B cell (primary cell): ENCODE data around the gene CCDC13. TPM values are rescaled to one million over a fixed set of nuclear protein-coding genes. Genes with fewer than 3 reads are reported as not detected.

Experiments
- ATAC-seq: fragments of 200-7000 bp; cut with Tn5 transposase; one replicate; pipeline ENCODE4 v1.10.0; 2021; ENCODE audit warnings: low read depth, mild to moderate bottlenecking, moderate number of reproducible peaks, moderate library complexity
- CTCF ChIA-PET: fragments of 350-600 bp; sonication (Branson Sonifier 250); formaldehyde crosslinking; loops from one replicate; lab custom pipeline; 2021; ENCODE audit warnings: antibody characterized with exemption, inconsistent platforms; lab: Charles Lee
- POLR2A ChIA-PET: fragments of 350-600 bp; sonication (Branson Sonifier 250); formaldehyde crosslinking; loops from one replicate; lab custom pipeline; 2021; ENCODE audit warnings: antibody characterized with exemption; lab: Charles Lee
- DNase-seq: peaks from one replicate; pipeline ENCODE4 v3.0.0; 2013
- H2AFZ ChIP-seq: 2 replicates; pipeline ENCODE4 v1.6.1; 2012; ENCODE audit warnings: mild to moderate bottlenecking, low read depth, low read length; ENCODE audit not compliant: insufficient read depth, poor library complexity, severe bottlenecking
- H3K27ac ChIP-seq, 2 donors: 1 replicate in 1 of 2; 2 replicates in 1 of 2; pipeline ENCODE4 v1.5.1; 2012 to 2013; ENCODE audit warnings: low read length in 2 of 2, mild to moderate bottlenecking in 2 of 2, moderate library complexity in 1 of 2
- H3K27me3 ChIP-seq, 4 experiments: fragments of 200-600 bp in 1 of 4; sonication (generic) in 1 of 4; replicated peaks in 1 of 4; 1 replicate in 2 of 4; 2 replicates in 2 of 4; pipeline versions ENCODE4 v1.6.1 to v1.7.0; 2013 to 2016; ENCODE audit warnings: low read length in 3 of 4, mild to moderate bottlenecking in 2 of 4, mixed read lengths in 1 of 4, moderate library complexity in 1 of 4; ENCODE audit not compliant: insufficient read depth in 4 of 4, control insufficient read depth in 3 of 4; ENCODE audit errors: control extremely low read depth in 1 of 4
- H3K36me3 ChIP-seq, 2 experiments: replicated peaks in 1 of 2; 1 replicate in 1 of 2; 2 replicates in 1 of 2; pipeline versions ENCODE4 v1.6.1 to v1.7.1; 2013; ENCODE audit warnings: low read length in 1 of 2; ENCODE audit not compliant: insufficient read depth in 2 of 2, control insufficient read depth in 1 of 2; ENCODE audit errors: control extremely low read depth in 1 of 2, extremely low read depth in 1 of 2
- H3K4me1 ChIP-seq, 2 donors: fragments of 200-600 bp in 1 of 2; sonication (generic) in 1 of 2; 1 replicate in 1 of 2; 2 replicates in 1 of 2; pipeline versions ENCODE4 v1.5.1 to v1.6.1; 2013 to 2017; ENCODE audit warnings: low read length in 2 of 2; ENCODE audit not compliant: control insufficient read depth in 2 of 2, insufficient read depth in 2 of 2
- H3K4me2 ChIP-seq: replicated peaks from 2 replicates; pipeline ENCODE3; 2012; ENCODE audit warnings: mild to moderate bottlenecking, low read depth, low read length; ENCODE audit not compliant: poor library complexity, severe bottlenecking
- H3K4me3 ChIP-seq, 5 experiments: fragments of 200-600 bp in 1 of 5; sonication (generic) in 1 of 5; 1 replicate in 3 of 5; 2 replicates in 2 of 5; pipeline versions ENCODE4 v1.5.1 to v1.7.0; 2011 to 2016; ENCODE audit warnings: low read length in 4 of 5, mild to moderate bottlenecking in 4 of 5, low read depth in 2 of 5, control low read depth in 1 of 5, moderate library complexity in 1 of 5; ENCODE audit not compliant: insufficient read depth in 1 of 5; ENCODE audit errors: control extremely low read depth in 1 of 5, extremely low read depth in 1 of 5
- H3K79me2 ChIP-seq: fragments of 200-600 bp; sonication (generic); one replicate; pipeline ENCODE4 v1.6.0; 2016; ENCODE audit warnings: low read length; ENCODE audit not compliant: control insufficient read depth, insufficient read depth
- H3K9ac ChIP-seq: fragments of 200-600 bp; sonication (generic); 2 replicates; pipeline ENCODE4 v1.6.1; 2017; ENCODE audit warnings: mild to moderate bottlenecking, low read length, moderate library complexity
- H3K9me3 ChIP-seq, 3 donors: one replicate each; pipeline versions ENCODE4 v1.6.1 to v1.7.1; 2013; ENCODE audit warnings: low read length in 2 of 3; ENCODE audit not compliant: control insufficient read depth in 2 of 3, insufficient read depth in 1 of 3; ENCODE audit errors: control extremely low read depth in 1 of 3
- H4K20me1 ChIP-seq: 2 replicates; pipeline ENCODE4 v1.6.0; 2012; ENCODE audit warnings: mild to moderate bottlenecking, low read length; ENCODE audit not compliant: insufficient read depth, control insufficient read depth, poor library complexity, severe bottlenecking
- H3K27ac Mint-ChIP-seq: one replicate; pipeline ENCODE4 v1.8.0; 2021; ENCODE audit warnings: mixed read lengths
- H3K27me3 Mint-ChIP-seq: one replicate; pipeline ENCODE4 v1.8.0; 2021; ENCODE audit warnings: mixed read lengths
- H3K4me1 Mint-ChIP-seq: one replicate; pipeline ENCODE4 v1.8.0; 2021; ENCODE audit warnings: mixed read lengths
- H3K4me3 Mint-ChIP-seq: one replicate; pipeline ENCODE4 v1.8.0; 2021; ENCODE audit warnings: mixed read lengths
- H3K9me3 Mint-ChIP-seq: one replicate; pipeline ENCODE4 v1.8.0; 2022; ENCODE audit warnings: mixed read lengths; ENCODE audit not compliant: insufficient read depth
- EZH2 ChIP-seq: IDR thresholded peaks from 2 replicates; pipeline ENCODE4 v1.6.1; 2012; ENCODE audit warnings: borderline replicate concordance, low read depth, mild to moderate bottlenecking, moderate library complexity, low read length; ENCODE audit not compliant: insufficient read depth, poor library complexity, severe bottlenecking
- WGBS: methylation state at CpG from one replicate; pipeline ENCODE4 v1.1.5; 2013; ENCODE audit warnings: missing lambda C conversion rate; ENCODE audit not compliant: insufficient coverage; 5-methylcytosine and 5-hydroxymethylcytosine counted together
- intact Hi-C: fragments of 100-400 bp; cut with micrococcal nuclease; formaldehyde crosslinking; loops from one replicate; pipeline ENCODE4 v1.10.0; 2022
- polyA plus RNA-seq: library from polyadenylated mRNA; depleted of rRNA; stranded (reverse); fragments of >200 nt; gene quantifications from 2 replicates; pipeline ENCODE4 v1.2.3, GENCODE V29; 2012
- total RNA-seq, 2 donors: library from RNA; stranded (reverse); fragments of 120-200 nt in 1 of 2; gene quantifications; 1 replicate in 1 of 2; 2 replicates in 1 of 2; pipeline versions ENCODE4 v1.2.3 to v1.2.4, GENCODE V29; 2013 to 2022
- TF ChIP-seq, protein P1 (sequence below): fragments of 200-600 bp; IDR thresholded peaks from one replicate; pipeline ENCODE4 v1.8.0; 2022; ENCODE audit warnings: antibody characterized with exemption, mild to moderate bottlenecking

Gene CCDC13
- total and polyA plus RNA-seq, 2 donors (not counting 1 experiment from before 2014, with no cell fraction given) = 1.5 to 1.9 TPM

- H3K27ac Mint-ChIP-seq = no peak within 1 kb of the TSS
- Histone ChIP-seq H2AFZ (no peak within 1 kb of the TSS), H3K27me3 (peaks cover 0 to 2% (median 0%) of the 10 kb centered on the region in 4 experiments), H4K20me1 (no peaks in the 10 kb centered on the region), H3K79me2 (peaks cover under 1% of the 10 kb centered on the region), H3K36me3 (no peaks in the 10 kb centered on the region), H3K9me3 (no peaks in the 10 kb centered on the region), H3K4me3 (no peak within 1 kb of the TSS), H3K4me2 (no peak within 1 kb of the TSS), H3K4me1 (peaks cover 7 to 12% of the 10 kb centered on the region in 2 donors), H3K9ac (no peak within 1 kb of the TSS), H3K27ac (no peak within 1 kb of the TSS)
- no peak within 1 kb of the TSS for H3K4me3 Mint-ChIP-seq
- TF ChIP-seq EZH2 = no peak
- TF ChIP-seq, protein P1, sequence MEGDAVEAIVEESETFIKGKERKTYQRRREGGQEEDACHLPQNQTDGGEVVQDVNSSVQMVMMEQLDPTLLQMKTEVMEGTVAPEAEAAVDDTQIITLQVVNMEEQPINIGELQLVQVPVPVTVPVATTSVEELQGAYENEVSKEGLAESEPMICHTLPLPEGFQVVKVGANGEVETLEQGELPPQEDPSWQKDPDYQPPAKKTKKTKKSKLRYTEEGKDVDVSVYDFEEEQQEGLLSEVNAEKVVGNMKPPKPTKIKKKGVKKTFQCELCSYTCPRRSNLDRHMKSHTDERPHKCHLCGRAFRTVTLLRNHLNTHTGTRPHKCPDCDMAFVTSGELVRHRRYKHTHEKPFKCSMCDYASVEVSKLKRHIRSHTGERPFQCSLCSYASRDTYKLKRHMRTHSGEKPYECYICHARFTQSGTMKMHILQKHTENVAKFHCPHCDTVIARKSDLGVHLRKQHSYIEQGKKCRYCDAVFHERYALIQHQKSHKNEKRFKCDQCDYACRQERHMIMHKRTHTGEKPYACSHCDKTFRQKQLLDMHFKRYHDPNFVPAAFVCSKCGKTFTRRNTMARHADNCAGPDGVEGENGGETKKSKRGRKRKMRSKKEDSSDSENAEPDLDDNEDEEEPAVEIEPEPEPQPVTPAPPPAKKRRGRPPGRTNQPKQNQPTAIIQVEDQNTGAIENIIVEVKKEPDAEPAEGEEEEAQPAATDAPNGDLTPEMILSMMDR = no peak
- WGBS = 98% methylated on average over 4 of the region's 5 CpGs
- H3K27me3 Mint-ChIP-seq = peaks cover 20% of the 10 kb centered on the region
- no peaks in the 10 kb centered on the region for H3K9me3 Mint-ChIP-seq
- POLR2A ChIA-PET = interaction anchor here (0.6 kb wide), 1 partner anchor 12 kb away, joined by 3 read pairs; no protein-coding TSS in a partner anchor
- DNase-seq = no peak
- ATAC-seq = no peak
- CTCF ChIA-PET = no interaction called here
- intact Hi-C loops = no loop called here
- peaks cover 18% of the 10 kb centered on the region for H3K4me1 Mint-ChIP-seq
Observed at GRCh38 chr3:42809202-42809601, 36.1 kb upstream of the CCDC13 start, which contains the start of gene ACKR2. ACKR2 (plus strand) TSS chr3:42809445; CDS start chr3:42864503, 55,058 bp downstream.

DNA sequence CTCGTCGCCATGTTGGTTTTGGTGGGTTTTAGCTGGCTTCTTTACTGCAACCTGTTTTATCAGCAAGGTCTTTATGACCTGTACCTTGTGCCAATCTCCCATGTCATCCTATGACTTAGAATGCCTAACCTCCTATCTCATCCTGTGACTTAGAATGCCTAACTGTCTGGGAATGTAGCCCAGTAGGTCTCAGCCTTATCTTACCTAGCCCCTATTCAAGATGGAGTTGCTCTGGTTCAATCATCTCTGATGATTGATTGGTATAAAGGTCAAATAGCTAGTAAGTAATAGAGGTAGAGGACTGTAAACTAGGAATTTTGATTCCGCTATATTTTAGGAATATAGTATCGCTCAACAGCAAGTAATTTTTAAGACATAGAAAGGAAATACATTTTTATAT is 34.9 kb upstream of the CCDC13 start:
- H3K79me2 ChIP-seq = peaks cover 13% of the 10 kb centered on the region
- no peaks in the 10 kb centered on the region for H3K36me3 ChIP-seq
- DNase-seq (no peak), ATAC-seq (no peak)
- intact Hi-C loops = no loop called here
- H3K27ac Mint-ChIP-seq = no peak overlapping the region
- no peak overlapping the region for H3K27ac ChIP-seq
- peaks cover 0 to 2% (median 0%) of the 10 kb centered on the region in 4 experiments for H3K27me3 ChIP-seq
- POLR2A ChIA-PET = no interaction called here
- peaks cover 20% of the 10 kb centered on the region for H3K27me3 Mint-ChIP-seq
- H3K4me3 Mint-ChIP-seq = no peak overlapping the region
- no peak for TF ChIP-seq EZH2
- TF ChIP-seq, protein P1 = no peak
- H3K9ac ChIP-seq = no peak overlapping the region
- H3K4me3 ChIP-seq = no peak overlapping the region
- CTCF ChIA-PET = no interaction called here
- H3K4me2 ChIP-seq = no peak overlapping the region
- no CpG with 5 or more reads among the region's 4 CpGs for WGBS
- peaks cover 6% of the 10 kb centered on the region for H4K20me1 ChIP-seq
- H3K9me3 ChIP-seq = no peaks in the 10 kb centered on the region
- H3K4me1 Mint-ChIP-seq = peaks cover 30% of the 10 kb centered on the region
- peaks cover 15 to 22% of the 10 kb centered on the region in 2 donors for H3K4me1 ChIP-seq
- no peaks in the 10 kb centered on the region for H3K9me3 Mint-ChIP-seq
- H2AFZ ChIP-seq = no peak overlapping the region
